ENCODE data around the gene STARD3.
"Not testable (repeated sequence)": the region's sequence is repeated elsewhere in the genome, so short reads cannot be mapped to it uniquely, and the experiment has no call there.

The STARD3 gene

GRCh38 chr17:39695089-39695474 is 58.1 kb downstream of the STARD3 start:
- no peak for DNase-seq (ENCODE audit: low read depth)

GRCh38 chr17:39696731-39697130 is 59.8 kb downstream of the STARD3 start:
- no peak for DNase-seq (ENCODE audit: low read depth)

GRCh38 chr17:39697961-39698360 is 61.0 kb downstream of the STARD3 start:
- no peak for DNase-seq (ENCODE audit: low read depth)

GRCh38 chr17:39699157-39699817 is 62.3 kb downstream of the STARD3 start:
- DNase-seq (ENCODE audit: low read depth) = not testable (repeated sequence)

- peak; percentile 55 for DNase-seq (ENCODE audit: low read depth)
These were observed 62.8 kb downstream of the STARD3 start, which contains the start of gene ERBB2 for GRCh38 chr17:39699818-39700147. Gene ERBB2 (plus strand): TSS chr17:39700064. CDS start chr17:39700239, 175 bp downstream.

GRCh38 chr17:39700148-39700987 is 63.4 kb downstream of the STARD3 start:
- no peak for DNase-seq (ENCODE audit: low read depth)

GRCh38 chr17:39701012-39701783 is 64.3 kb downstream of the STARD3 start:
- DNase-seq (ENCODE audit: low read depth) = no peak

- DNase-seq (ENCODE audit: low read depth) = no peak
These were observed 65.0 kb downstream of the STARD3 start for GRCh38 chr17:39701784-39702422.

- no peak for DNase-seq (ENCODE audit: low read depth)
These were observed 66.3 kb downstream of the STARD3 start for GRCh38 chr17:39702901-39703893.

GRCh38 chr17:39703913-39704312 is 67.0 kb downstream of the STARD3 start:
- DNase-seq (ENCODE audit: low read depth) = no peak

- no peak for DNase-seq (ENCODE audit: low read depth)
These were observed 68.0 kb downstream of the STARD3 start for GRCh38 chr17:39704821-39705551.

GRCh38 chr17:39705786-39706348 is 68.9 kb downstream of the STARD3 start:
- no peak for DNase-seq (ENCODE audit: low read depth)

GRCh38 chr17:39706383-39706782 is 69.4 kb downstream of the STARD3 start:
- no peak for DNase-seq (ENCODE audit: low read depth)

GRCh38 chr17:39706921-39707337 is 70.0 kb downstream of the STARD3 start:
- no peak for DNase-seq (ENCODE audit: low read depth)

- DNase-seq (ENCODE audit: low read depth) = no peak
These were observed 72.5 kb downstream of the STARD3 start for GRCh38 chr17:39709319-39709997.

GRCh38 chr17:39709998-39710964 is 73.3 kb downstream of the STARD3 start:
- no peak for DNase-seq (ENCODE audit: low read depth)

- DNase-seq (ENCODE audit: low read depth) = not testable (repeated sequence)
These were observed 74.1 kb downstream of the STARD3 start for GRCh38 chr17:39711071-39711470.

GRCh38 chr17:39711851-39712250 is 74.9 kb downstream of the STARD3 start:
- DNase-seq (ENCODE audit: low read depth) = no peak

All from fibroblast of the conjunctiva (primary cell).